K562 treated with DMSO at 1 percent for 48 hours (cell line): ENCODE measurements around the gene ACTR8. TPM values are rescaled to one million over a fixed set of nuclear protein-coding genes. Genes with fewer than 3 reads are reported as not detected.

ENCODE experiments used
- total RNA-seq: library from RNA; unstranded; fragments of 300-600 nt; gene quantifications from 2 replicates; pipeline ENCODE4 v1.2.3, GENCODE V29; 2022; ENCODE audit warnings: low replicate concordance; ENCODE audit errors: extremely low read depth

The ACTR8 gene, protein sequence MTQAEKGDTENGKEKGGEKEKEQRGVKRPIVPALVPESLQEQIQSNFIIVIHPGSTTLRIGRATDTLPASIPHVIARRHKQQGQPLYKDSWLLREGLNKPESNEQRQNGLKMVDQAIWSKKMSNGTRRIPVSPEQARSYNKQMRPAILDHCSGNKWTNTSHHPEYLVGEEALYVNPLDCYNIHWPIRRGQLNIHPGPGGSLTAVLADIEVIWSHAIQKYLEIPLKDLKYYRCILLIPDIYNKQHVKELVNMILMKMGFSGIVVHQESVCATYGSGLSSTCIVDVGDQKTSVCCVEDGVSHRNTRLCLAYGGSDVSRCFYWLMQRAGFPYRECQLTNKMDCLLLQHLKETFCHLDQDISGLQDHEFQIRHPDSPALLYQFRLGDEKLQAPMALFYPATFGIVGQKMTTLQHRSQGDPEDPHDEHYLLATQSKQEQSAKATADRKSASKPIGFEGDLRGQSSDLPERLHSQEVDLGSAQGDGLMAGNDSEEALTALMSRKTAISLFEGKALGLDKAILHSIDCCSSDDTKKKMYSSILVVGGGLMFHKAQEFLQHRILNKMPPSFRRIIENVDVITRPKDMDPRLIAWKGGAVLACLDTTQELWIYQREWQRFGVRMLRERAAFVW
- not detected in 2 replicates for total RNA-seq

DNA sequence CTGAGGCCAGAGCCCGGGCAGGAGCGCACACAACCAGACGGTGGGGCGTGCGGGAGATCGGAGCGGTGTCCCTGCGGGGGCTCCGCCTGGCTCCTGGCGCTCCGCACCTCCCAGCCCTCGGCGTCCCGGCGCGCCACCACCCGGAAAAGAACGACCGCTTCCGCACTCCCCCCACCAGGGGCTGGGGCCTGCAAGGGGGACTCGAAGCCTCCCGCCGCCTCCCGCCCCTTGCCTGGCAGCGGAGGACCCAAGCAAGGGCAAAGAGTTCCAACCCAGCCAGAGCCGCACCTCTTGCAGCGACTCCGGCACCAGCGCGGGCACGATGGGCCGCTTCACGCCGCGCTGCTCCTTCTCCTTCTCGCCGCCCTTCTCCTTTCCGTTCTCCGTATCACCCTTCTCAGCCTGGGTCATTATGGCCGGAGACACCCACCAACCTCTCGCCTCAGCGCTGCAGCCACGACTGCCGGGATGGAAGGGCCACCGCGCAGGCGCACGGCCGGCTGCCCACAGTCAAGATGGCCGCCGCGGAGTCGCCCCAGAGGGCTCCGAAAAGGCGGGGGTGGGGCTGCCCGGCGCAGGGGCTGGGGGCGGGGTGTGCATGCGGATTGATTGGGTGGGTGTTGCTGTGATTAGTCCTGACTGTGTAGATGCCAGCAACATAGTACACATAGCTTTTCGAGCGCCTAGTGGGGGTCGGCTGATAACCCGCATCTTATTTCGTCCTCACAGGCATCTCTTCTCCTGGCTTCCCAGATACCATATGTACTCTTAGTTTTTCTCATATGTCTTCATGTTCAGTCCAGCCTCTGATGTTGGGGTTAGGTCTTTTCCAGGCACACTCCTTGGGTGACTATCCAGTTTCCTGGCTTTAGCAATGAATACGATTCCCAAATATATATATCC lies at the start of gene ACTR8:
Gene ACTR8 (minus strand): TSS at position 462 of the 903 bp plus-strand sequence. CDS start 51 bp downstream, at position 411.

DNA sequence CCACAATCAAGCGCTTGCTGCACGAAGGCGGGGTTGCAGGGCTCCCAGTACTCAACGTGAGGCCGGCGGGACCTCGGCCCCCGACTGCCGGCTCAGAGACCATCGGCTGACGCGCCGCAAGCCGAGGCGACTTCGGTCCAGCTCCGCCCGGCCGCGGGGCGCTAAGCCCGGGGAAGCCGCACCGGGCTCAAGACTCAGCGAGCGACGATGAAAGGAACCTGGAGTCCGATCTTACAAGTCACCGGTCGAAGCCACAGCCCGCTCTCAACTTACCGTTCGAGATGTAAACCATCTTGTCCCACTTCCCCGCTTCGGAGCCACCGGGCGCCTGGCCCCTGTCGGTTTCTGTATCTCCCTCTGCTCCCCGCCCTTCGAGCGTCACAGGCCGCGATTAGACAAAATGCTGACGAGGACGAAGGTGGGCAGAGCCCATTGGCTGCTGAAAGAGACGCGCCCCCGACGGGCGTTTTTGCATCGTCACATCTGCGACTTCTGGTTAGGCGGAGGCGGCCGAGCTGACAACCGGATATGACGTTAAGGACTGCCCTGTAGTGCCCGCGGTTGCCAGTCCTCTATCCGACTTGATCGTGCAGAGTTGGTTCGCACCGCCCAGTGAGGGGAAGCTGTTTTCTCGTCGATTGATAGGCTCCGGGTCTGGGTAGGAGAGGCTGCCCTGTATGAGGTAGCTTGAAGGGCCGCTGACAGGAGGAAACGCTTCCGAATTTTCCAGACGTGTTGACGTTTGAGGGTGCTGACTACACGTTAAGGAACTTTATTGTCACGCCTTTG lies 9.7 kb upstream of the ACTR8 start, which contains the start of gene SELENOK:
Gene SELENOK (minus strand): TSS at position 363 of the 789 bp plus-strand sequence.

GRCh38 chr3:53846134-53846850 lies 35.7 kb downstream of the ACTR8 start, which contains the start of the genes CHDH and IL17RB:
Gene CHDH, minus strand, starts transcription at chr3:53846419. Its CDS starts 22,411 bp downstream, at chr3:53824008.
Gene IL17RB, plus strand, starts transcription at chr3:53846568. Its CDS starts 21 bp downstream, at chr3:53846589.

Other genes with a start within 250 kb of the ACTR8 start
- gene CHDH, start 35.7 kb downstream of the ACTR8 start, total RNA-seq = not detected in 2 replicates
- gene IL17RB, start 35.6 kb downstream of the ACTR8 start, total RNA-seq = not detected in 2 replicates
- not detected in 2 replicates for gene SELENOK, start 9.7 kb upstream of the ACTR8 start, total RNA-seq
- gene CACNA2D3, start 240.4 kb upstream of the ACTR8 start, total RNA-seq = not detected in 2 replicates